PC-3 (cell line): Measurements from ENCODE around the gene NKX6-2.

Source experiments
- CTCF ChIP-seq: fragments of 300-600 bp; sonication (generic); conservative IDR thresholded peaks from 2 replicates; pipeline ENCODE4 v1.5.1; 2017; ENCODE audit warnings: antibody characterized with exemption, low read depth, mild to moderate bottlenecking, low read length
- EZH2 ChIP-seq: fragments of 300-600 bp; sonication (generic); IDR thresholded peaks from one replicate; pipeline ENCODE4 v1.6.1; 2017; ENCODE audit warnings: antibody characterized with exemption, mild to moderate bottlenecking, low read length; ENCODE audit not compliant: unreplicated experiment
- EZH2phosphoT487 ChIP-seq: fragments of 300-600 bp; sonication (generic); IDR thresholded peaks from 2 replicates; pipeline ENCODE4 v1.6.1; 2018; ENCODE audit warnings: mild to moderate bottlenecking, antibody characterized with exemption, low read length, borderline replicate concordance

GRCh38 chr10:132743925-132744490 is 41.9 kb downstream of the NKX6-2 start:
- TF ChIP-seq CTCF (no peak), EZH2phosphoT487 (no peak), EZH2 (no peak)
